ENCODE measurements around the gene TK1. TPM values are rescaled to one million over a fixed set of nuclear protein-coding genes. Genes with fewer than 3 reads are reported as not detected.

The TK1 gene
- polyA plus RNA-seq, 1 experiment: 130 TPM

GRCh38 chr17:78132084-78132676, 54.7 kb downstream of the TK1 start:
- ChIA-PET POLR2A (no interaction called here), CTCF (no interaction called here)
- H3K4me3 ChIP-seq (ENCODE audit: low read depth, low read length): no peak overlapping the region
- TF ChIP-seq CTCF (IDR thresholded peaks at IDR 0.05; ENCODE audit: insufficient read depth, low read depth, low read length): no peak
- H3K36me3 ChIP-seq (ENCODE audit: control insufficient read depth, insufficient read depth, low read length): no peaks in the 10 kb centered on the region
- H3K27me3 ChIP-seq (ENCODE audit: control insufficient read depth, insufficient read depth, low read length): peaks cover 14% of the 10 kb centered on the region
- DNase-seq (ENCODE audit: low read depth): no peak

GRCh38 chr17:78131172-78132083, 55.4 kb downstream of the TK1 start:
- no peak for TF ChIP-seq CTCF (IDR thresholded peaks at IDR 0.05; ENCODE audit: insufficient read depth, low read depth, low read length)
- DNase-seq (ENCODE audit: low read depth): no peak
- Histone ChIP-seq H3K4me3 (ENCODE audit: low read depth, low read length) (no peak overlapping the region), H3K36me3 (ENCODE audit: control insufficient read depth, insufficient read depth, low read length) (no peaks in the 10 kb centered on the region), H3K27me3 (ENCODE audit: control insufficient read depth, insufficient read depth, low read length) (peaks cover 16% of the 10 kb centered on the region)
- ChIA-PET CTCF (interaction anchor here (0.5 to 1.3 kb wide), 3 partner anchors 7 to 329 kb away, joined by 4 to 6 read pairs (median 4); no protein-coding TSS in a partner anchor), POLR2A (no interaction called here)

- no peaks in the 10 kb centered on the region for H3K36me3 ChIP-seq (ENCODE audit: control insufficient read depth, insufficient read depth, low read length)
- DNase-seq (ENCODE audit: low read depth): no peak
- TF ChIP-seq CTCF (IDR thresholded peaks at IDR 0.05; ENCODE audit: insufficient read depth, low read depth, low read length): no peak
- POLR2A ChIA-PET: no interaction called here
- no peak within 1 kb of the TSS for H3K4me3 ChIP-seq (ENCODE audit: low read depth, low read length)
- H3K27me3 ChIP-seq (ENCODE audit: control insufficient read depth, insufficient read depth, low read length): peaks cover 16% of the 10 kb centered on the region
- CTCF ChIA-PET: interaction anchor here (0.5 to 1.3 kb wide), 3 partner anchors 8 to 329 kb away, joined by 4 to 6 read pairs (median 4); no protein-coding TSS in a partner anchor
Observed at GRCh38 chr17:78130437-78131101, 56.3 kb downstream of the TK1 start, which contains the start of gene TMC8. TMC8 (plus strand) TSS chr17:78130771; CDS start chr17:78131589, 818 bp downstream.

- CTCF ChIA-PET: interaction anchor here (1.3 kb wide), 1 partner anchor 8 kb away, joined by 6 read pairs; no protein-coding TSS in a partner anchor
- H3K4me3 ChIP-seq (ENCODE audit: low read depth, low read length): no peak overlapping the region
- H3K27me3 ChIP-seq (ENCODE audit: control insufficient read depth, insufficient read depth, low read length): peaks cover 16% of the 10 kb centered on the region
- no peak for TF ChIP-seq CTCF (IDR thresholded peaks at IDR 0.05; ENCODE audit: insufficient read depth, low read depth, low read length)
- POLR2A ChIA-PET: no interaction called here
- no peak for DNase-seq (ENCODE audit: low read depth)
- H3K36me3 ChIP-seq (ENCODE audit: control insufficient read depth, insufficient read depth, low read length): no peaks in the 10 kb centered on the region
Observed at GRCh38 chr17:78130090-78130436, 56.8 kb downstream of the TK1 start.

Measured in BJ (cell line).